CD4-positive, alpha-beta T cell treated with Interleukin-17A for 4 hours (primary cell): ENCODE results near the gene MTRF1.
"Not testable (repeated sequence)": the region's sequence is repeated elsewhere in the genome, so short reads cannot be mapped to it uniquely, and the experiment has no call there.

Source experiments
- DNase-seq: peaks from one replicate; pipeline ENCODE4 v3.0.0-alpha.2; 2020; ENCODE audit warnings: mixed read lengths

Gene MTRF1

GRCh38 chr13:41279156-41279555 lies 15.8 kb upstream of the MTRF1 start:
- not testable (repeated sequence) for DNase-seq

DNA sequence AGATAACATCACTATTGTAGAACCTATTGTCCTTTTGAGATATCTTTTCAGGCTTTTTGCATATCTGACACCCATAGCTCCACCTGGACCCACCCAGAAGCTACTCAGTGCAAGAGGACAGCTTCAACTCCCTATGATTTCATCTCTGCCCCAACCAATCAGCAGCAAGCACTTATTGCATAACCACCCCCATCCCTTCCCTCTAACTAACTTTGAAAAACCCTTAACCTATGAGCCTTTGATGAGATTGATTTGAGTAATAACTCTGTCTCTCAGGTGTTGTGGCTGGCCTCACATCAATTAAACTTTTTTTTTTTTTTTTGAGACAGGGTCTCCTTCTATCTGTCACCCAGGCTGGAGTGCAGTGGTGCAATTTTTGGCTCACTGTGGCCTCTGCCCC lies 13.4 kb upstream of the MTRF1 start:
- no peak for DNase-seq

- no peak for DNase-seq
Observed at GRCh38 chr13:41274881-41275280, 11.5 kb upstream of the MTRF1 start.

DNA sequence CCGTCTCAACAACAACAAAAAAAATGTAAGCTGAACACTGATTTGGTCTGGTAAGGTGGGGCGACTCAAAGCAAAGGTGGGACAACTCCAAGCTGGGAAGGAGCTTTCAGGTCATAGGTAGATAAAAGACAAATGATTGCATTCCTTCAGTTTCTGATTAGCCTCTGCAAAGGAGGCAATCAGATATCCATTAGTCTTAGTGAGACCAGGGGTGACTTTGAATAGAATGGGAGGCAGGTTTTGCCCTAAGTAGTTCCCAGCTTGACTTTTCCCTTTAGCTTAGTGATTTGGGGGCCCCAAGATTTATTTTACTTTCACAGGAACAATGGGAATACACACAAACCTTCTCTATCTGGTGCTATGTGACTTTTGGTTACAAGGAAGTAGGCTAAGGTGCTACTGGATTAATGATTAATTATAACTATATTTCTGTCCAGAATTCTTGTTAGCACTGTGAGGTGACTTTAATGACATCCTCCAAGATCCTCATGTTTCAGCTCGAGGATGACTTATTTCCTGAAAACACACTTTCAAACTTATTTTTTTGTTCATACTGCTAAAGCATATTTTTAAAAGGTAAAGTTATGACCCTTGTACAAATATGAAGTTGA lies 10.6 kb upstream of the MTRF1 start:
- DNase-seq: no peak

GRCh38 chr13:41271456-41272285 lies 8.3 kb upstream of the MTRF1 start:
- peak; percentile 20 for DNase-seq

DNA sequence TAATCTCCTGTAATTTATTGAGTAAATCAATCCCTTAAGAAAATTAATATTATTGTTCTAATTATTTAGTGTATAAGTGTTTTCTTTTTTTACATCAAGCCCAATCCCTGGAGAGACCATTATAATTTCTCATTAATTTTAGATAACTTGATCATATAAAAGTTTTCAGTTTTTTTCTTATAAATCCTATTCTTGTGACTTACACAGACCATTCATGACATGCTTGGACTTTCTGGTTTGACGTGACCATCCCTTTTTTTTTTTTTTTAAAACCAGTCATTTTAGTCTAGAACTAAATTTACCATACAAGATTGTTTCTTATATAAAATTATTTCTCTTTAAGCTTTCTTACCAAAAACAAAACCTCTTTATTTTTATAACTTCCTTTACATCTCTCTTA lies 5.4 kb upstream of the MTRF1 start:
- no peak for DNase-seq

DNA sequence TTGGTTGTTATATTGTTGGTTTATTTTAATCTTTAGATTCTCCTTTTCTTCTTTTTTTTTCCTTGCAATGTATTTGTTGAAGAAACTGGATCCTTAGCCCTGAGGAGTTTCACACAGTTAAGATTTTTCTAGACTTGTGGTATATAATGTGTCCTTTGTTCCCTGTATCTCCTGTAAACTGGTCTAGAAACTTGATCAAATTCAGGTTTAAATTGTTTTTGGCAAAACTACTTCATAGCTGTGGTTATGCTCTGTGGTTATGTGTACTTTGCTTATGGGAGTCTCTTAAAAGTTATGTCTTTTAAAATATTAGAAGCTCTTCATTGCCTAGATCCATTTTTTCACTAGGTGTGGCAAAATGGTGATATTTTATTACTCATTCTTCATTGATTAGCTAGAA lies 3.7 kb upstream of the MTRF1 start:
- DNase-seq: no peak

DNA sequence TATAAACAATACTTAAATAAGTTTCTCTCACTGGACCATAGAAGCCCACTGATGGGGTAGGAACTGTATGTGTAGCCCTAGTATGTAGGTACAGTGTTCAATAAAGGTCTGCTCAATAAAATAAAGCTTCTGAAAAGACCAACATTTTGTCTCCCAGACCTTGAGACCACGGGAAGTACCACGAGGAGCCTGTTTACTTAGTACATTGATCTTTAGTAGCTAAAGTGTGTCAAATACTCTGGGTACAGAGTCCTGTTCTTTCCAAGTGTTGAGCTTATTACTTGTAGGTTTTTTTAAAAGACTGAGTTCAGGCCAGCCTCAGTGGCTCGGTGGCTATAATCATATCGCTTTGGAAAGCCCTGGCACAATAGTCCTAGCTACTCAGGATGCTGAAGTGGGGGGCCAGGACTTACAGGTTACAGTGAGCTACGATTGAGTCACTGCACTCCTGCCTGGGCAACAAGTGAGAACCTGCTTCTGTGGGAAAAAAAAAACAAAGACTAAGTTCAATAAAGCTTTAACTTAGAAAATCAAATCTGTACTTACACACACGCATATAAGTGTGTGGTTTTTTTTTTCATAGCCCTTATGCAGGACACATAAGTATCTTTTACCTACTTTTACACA lies 3.4 kb downstream of the MTRF1 start:
- DNase-seq: no peak

- no peak for DNase-seq
Observed at GRCh38 chr13:41257535-41257934, 5.8 kb downstream of the MTRF1 start.

DNA sequence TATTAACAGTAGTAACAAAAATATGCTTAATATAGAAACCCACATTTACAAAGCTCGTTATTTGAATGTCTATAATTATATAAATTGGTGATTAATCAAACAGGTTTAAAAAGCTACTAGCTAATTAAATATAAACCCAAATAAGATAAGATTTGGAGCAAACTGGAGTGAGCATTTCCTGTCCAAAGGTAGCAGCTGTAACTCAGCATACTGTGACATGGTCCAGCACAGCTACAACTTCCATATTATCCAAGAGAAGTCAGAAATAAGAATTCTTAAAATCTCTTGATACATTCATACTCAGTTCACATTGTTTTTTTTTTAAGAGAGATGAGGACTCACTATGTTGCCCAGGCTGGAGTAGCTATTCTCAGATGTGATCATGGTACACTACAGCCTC lies 8.5 kb downstream of the MTRF1 start:
- no peak for DNase-seq

DNA sequence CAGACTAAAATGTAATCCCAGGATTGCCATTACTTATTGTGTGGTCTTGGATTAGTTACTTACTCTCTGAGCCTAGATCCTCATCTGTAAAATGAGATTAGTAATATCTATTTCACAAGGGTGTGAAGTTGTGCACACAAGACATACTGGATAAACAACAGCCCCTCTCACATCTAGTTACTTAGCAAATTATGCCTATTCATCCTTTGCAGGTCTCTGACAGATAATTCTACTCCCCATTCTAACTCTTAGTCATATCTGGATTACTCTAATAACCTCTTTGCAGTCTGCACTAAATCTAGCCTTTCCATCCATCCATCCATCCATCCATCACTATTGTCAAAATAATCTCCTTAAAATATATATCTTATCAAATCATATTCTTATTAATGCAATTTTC lies 12.4 kb downstream of the MTRF1 start:
- DNase-seq: no peak

GRCh38 chr13:41246969-41247680 lies 16.3 kb downstream of the MTRF1 start:
- DNase-seq: no peak

DNA sequence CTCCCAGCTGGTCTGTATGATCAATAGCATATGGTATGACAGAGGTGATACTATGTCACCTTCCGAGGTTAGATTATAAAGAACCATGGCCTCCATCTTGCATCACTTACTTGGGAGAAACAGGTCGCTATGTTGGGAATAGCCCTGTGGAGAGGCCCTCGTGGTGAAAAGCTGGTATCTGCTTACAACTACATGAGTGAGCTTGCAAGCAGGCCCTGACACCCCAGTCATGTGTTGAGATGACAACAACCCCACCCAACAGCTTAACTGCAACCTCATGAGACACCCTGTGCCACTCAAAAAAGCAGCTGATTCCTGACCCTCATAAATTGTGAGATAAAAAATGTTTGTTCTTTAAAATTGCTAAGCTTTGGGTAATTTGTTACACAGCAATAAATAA lies 18.8 kb downstream of the MTRF1 start:
- no peak for DNase-seq

DNA sequence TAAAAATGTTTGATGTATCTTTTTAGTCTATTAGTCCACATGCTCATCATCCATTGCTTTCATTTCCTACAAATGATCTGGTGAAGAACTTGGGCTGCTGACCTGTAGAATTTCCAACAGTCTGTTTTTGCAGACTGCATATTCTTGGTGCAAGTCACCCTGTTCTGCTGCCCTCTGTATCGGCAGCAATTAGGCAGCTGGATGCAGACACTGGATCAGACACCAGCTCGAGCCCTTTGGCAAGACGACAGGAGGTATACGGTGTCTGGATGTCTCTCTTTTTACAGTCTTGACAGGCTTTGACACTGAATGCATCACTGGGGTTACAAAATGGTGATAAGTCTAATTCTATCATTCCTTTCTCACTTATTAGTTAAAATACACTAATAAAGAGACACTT lies 21.8 kb downstream of the MTRF1 start:
- DNase-seq: no peak

GRCh38 chr13:41236369-41236768 lies 27.0 kb downstream of the MTRF1 start:
- DNase-seq: no peak

- no peak for DNase-seq
Observed at GRCh38 chr13:41232578-41233480, 30.5 kb downstream of the MTRF1 start.

- DNase-seq: no peak
Observed at GRCh38 chr13:41231786-41232185, 31.6 kb downstream of the MTRF1 start.

DNA sequence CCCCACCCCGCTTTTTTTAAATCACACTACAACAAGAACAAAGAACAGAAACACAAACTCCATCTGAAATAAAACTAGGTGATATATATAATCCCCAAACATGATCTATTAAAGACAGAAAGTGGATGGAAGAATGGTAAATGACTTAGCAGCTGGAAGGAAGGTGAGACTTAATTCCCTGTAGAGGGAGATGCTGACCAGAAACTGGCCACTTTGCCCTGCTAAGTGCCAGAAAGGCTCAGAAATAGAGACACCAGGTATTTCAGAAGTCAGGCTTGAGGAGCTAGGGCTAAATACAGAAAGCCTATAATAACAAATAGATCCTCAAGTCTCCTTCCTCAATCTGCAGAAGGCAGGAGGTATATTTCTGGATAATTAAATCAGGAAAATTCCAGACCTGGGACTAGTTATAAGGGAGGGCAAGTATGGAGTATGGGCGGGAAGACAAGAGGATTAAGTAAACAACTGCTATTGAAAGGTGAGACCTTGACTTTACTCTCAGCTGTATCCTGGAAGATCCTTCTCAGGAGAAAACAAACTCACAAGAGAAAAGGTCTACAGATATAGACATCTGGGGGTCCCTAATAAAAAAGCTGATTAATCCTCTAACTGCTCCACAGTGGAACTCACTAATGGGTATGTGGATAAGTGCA lies 32.2 kb downstream of the MTRF1 start:
- no peak for DNase-seq

DNA sequence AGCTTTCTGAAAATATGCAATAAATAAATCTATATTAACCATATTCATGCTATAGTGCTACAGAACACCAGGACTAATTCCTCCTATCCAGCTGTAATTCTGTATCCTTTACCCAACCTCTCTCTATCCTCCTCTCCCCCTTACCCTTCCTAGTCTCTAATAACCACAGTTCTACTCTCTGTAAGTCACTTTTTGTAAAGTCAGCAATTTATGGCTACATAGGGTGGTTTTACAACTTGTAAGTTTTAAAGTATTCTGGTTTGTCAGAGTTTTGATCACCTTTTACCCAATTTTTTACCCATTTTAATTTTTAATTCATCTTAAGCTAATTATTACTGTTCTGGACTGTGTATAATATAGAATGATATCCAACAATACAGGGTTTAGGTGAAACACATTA lies 34.0 kb downstream of the MTRF1 start:
- no peak for DNase-seq

GRCh38 chr13:41224113-41225110 lies 39.0 kb downstream of the MTRF1 start:
- DNase-seq: no peak
